Liver (tissue), 9 donors: Measurements from ENCODE around the gene SLC38A10. TPM values are rescaled to one million over a fixed set of nuclear protein-coding genes. Genes with fewer than 3 reads are reported as not detected.

ENCODE experiments used
- DNase-seq: peaks from one replicate; pipeline ENCODE4 v3.0.0-alpha.2; 2017; ENCODE audit warnings: low spot score
- H3K27ac ChIP-seq, 2 donors: one replicate each; pipeline ENCODE4 v1.7.0; 2013; ENCODE audit warnings: inconsistent platforms in 2 of 2, low read length in 2 of 2, control low read depth in 1 of 2, low read depth in 1 of 2, mild to moderate bottlenecking in 1 of 2
- H3K27me3 ChIP-seq, 4 donors: one replicate each; pipeline versions ENCODE4 v1.6.1 to v1.7.0; 2013; ENCODE audit warnings: low read length in 3 of 4, inconsistent platforms in 1 of 4, mild to moderate bottlenecking in 1 of 4, moderate library complexity in 1 of 4; ENCODE audit not compliant: control insufficient read depth in 4 of 4, insufficient read depth in 4 of 4
- H3K36me3 ChIP-seq, 4 donors: one replicate each; pipeline versions ENCODE4 v1.6.1 to v1.7.0; 2013; ENCODE audit warnings: low read length in 3 of 4, mild to moderate bottlenecking in 3 of 4, low read depth in 1 of 4, moderate library complexity in 1 of 4; ENCODE audit not compliant: control insufficient read depth in 4 of 4, insufficient read depth in 3 of 4
- H3K4me1 ChIP-seq, 4 donors: one replicate each; pipeline versions ENCODE4 v1.6.1 to v1.7.0; 2013; ENCODE audit warnings: low read length in 3 of 4, mild to moderate bottlenecking in 3 of 4, moderate library complexity in 1 of 4; ENCODE audit not compliant: control insufficient read depth in 4 of 4, insufficient read depth in 4 of 4
- H3K4me3 ChIP-seq, 3 donors: one replicate each; pipeline versions ENCODE4 v1.6.1 to v1.7.0; 2013; ENCODE audit warnings: low read length in 3 of 3, control low read depth in 1 of 3, low read depth in 1 of 3, mild to moderate bottlenecking in 1 of 3
- H3K9ac ChIP-seq, 2 donors: one replicate each; pipeline ENCODE4 v1.7.0; 2013; ENCODE audit warnings: low read length in 2 of 2, mild to moderate bottlenecking in 2 of 2, moderate library complexity in 2 of 2, control low read depth in 1 of 2, low read depth in 1 of 2
- H3K9me3 ChIP-seq, 4 donors: one replicate each; pipeline versions ENCODE4 v1.6.1 to v1.7.0; 2013; ENCODE audit warnings: low read length in 3 of 4; ENCODE audit not compliant: control insufficient read depth in 4 of 4
- CTCF ChIP-seq: fragments of 150-350 bp; IDR thresholded peaks from 2 replicates; pipeline ENCODE4 v1.5.1; 2017; ENCODE audit warnings: improper control_type of control experiment, low read depth, low read length; ENCODE audit not compliant: missing input control
- EGR1 ChIP-seq, 2 donors: IDR thresholded peaks; 2 replicates each; pipeline ENCODE4 v1.6.1; 2016 to 2018; ENCODE audit warnings: antibody characterized with exemption in 2 of 2, low read depth in 2 of 2
- FOXA1 ChIP-seq: IDR thresholded peaks from 2 replicates; pipeline ENCODE4 v1.6.1; 2016; ENCODE audit warnings: antibody characterized with exemption
- FOXA2 ChIP-seq: IDR thresholded peaks from 2 replicates; pipeline ENCODE4 v1.6.1; 2016; ENCODE audit warnings: antibody characterized with exemption
- GABPA ChIP-seq, 2 donors: IDR thresholded peaks in 1 of 2; conservative IDR thresholded peaks in 1 of 2; 2 replicates each; pipeline ENCODE4 v1.6.1; 2016; ENCODE audit warnings: antibody characterized with exemption in 2 of 2, mild to moderate bottlenecking in 1 of 2, moderate library complexity in 1 of 2
- JUND ChIP-seq, 2 donors: IDR thresholded peaks; 2 replicates each; pipeline ENCODE4 v1.6.1; 2016; ENCODE audit warnings: antibody characterized with exemption in 2 of 2
- MAX ChIP-seq: IDR thresholded peaks from 2 replicates; pipeline ENCODE4 v1.6.1; 2016; ENCODE audit warnings: antibody characterized with exemption
- REST ChIP-seq: IDR thresholded peaks from 2 replicates; pipeline ENCODE4 v1.6.1; 2016; ENCODE audit warnings: antibody characterized with exemption, mild to moderate bottlenecking
- RXRA ChIP-seq, 2 donors: IDR thresholded peaks; 2 replicates each; pipeline ENCODE4 v1.6.1; 2017 to 2018; ENCODE audit warnings: antibody characterized with exemption in 2 of 2, mild to moderate bottlenecking in 1 of 2
- SP1 ChIP-seq: IDR thresholded peaks from 2 replicates; pipeline ENCODE4 v1.6.1; 2018; ENCODE audit warnings: antibody characterized with exemption, mild to moderate bottlenecking
- YY1 ChIP-seq: IDR thresholded peaks from 2 replicates; pipeline ENCODE4 v1.6.1; 2016; ENCODE audit warnings: antibody characterized with exemption, mild to moderate bottlenecking
- ZBTB33 ChIP-seq: IDR thresholded peaks from 2 replicates; pipeline ENCODE4 v1.6.1; 2016; ENCODE audit warnings: antibody characterized with exemption
- WGBS: extraction: QIAGEN DNeasy Blood & Tissue Kit; methylation state at CpG from one replicate; pipeline ENCODE4 v1.1.7; 2013; 5-methylcytosine and 5-hydroxymethylcytosine counted together
- polyA plus RNA-seq, 2 donors: library from polyadenylated mRNA; stranded (reverse) in 1 of 2; unstranded in 1 of 2; fragments of 200-250 nt in 1 of 2; fragments of >200 nt in 1 of 2; fragmentation: Nextera tagmentation in 1 of 2; extraction: Ambion mirVana in 1 of 2; gene quantifications; one replicate each; pipeline versions ENCODE4 v1.2.1 to v1.2.3, GENCODE V29; 2013 to 2015
- total RNA-seq, 2 donors: library from RNA; depleted of rRNA; stranded (reverse); fragments of >200 nt; gene quantifications; one replicate each; pipeline ENCODE4 v1.2.3, GENCODE V29; 2014
- donor health status: healthy.
- donor health status: healthy.
- donor health status: healthy.
- donor health status: healthy.
- donor health status: healthy.

SLC38A10 gene
- total and polyA plus RNA-seq, 4 donors, result 29.3 to 117 (median 54.7) TPM

GRCh38 chr17:81210868-81211267 lies 84.2 kb downstream of the SLC38A10 start:
- 76% methylated on average over 14 of the region's 14 CpGs for WGBS
- no peak for DNase-seq
- no peaks in the 10 kb centered on the region for H3K36me3 ChIP-seq
- no peaks in the 10 kb centered on the region for H3K27me3 ChIP-seq
- H3K4me1 ChIP-seq, result no peaks in the 10 kb centered on the region
- H3K4me3 ChIP-seq, result no peak overlapping the region
- H3K9ac ChIP-seq, result no peak overlapping the region
- H3K27ac ChIP-seq, result no peak overlapping the region
- TF ChIP-seq GABPA (IDR thresholded peaks at IDR 0.05 in 1 of 2, conservative IDR thresholded peaks at IDR 0.05 in 1 of 2), result no peak
- no peak for TF ChIP-seq EGR1 (IDR thresholded peaks at IDR 0.05; ENCODE audit: low read depth in 2 of 2)
- no peak for TF ChIP-seq MAX
- TF ChIP-seq CTCF, result no peak
- no peak for TF ChIP-seq REST
- TF ChIP-seq JUND (IDR thresholded peaks at IDR 0.05), result no peak
- no peak for TF ChIP-seq RXRA (IDR thresholded peaks at IDR 0.05)
- TF ChIP-seq FOXA1, result no peak
- TF ChIP-seq YY1, result no peak
- H3K9me3 ChIP-seq, result no peaks in the 10 kb centered on the region

- TF ChIP-seq FOXA2, result no peak
- TF ChIP-seq ZBTB33, result no peak
- no peak for TF ChIP-seq RXRA (IDR thresholded peaks at IDR 0.05)
- TF ChIP-seq SP1, result no peak
- TF ChIP-seq CTCF, result no peak
- no peak for TF ChIP-seq GABPA (IDR thresholded peaks at IDR 0.05 in 1 of 2, conservative IDR thresholded peaks at IDR 0.05 in 1 of 2)
- TF ChIP-seq FOXA1, result no peak
- no peak for TF ChIP-seq JUND (IDR thresholded peaks at IDR 0.05)
- Histone ChIP-seq H3K4me3 (no peak overlapping the region), H3K36me3 (no peaks in the 10 kb centered on the region), H3K9ac (no peak overlapping the region), H3K9me3 (no peaks in the 10 kb centered on the region), H3K4me1 (no peaks in the 10 kb centered on the region), H3K27ac (no peak overlapping the region), H3K27me3 (no peaks in the 10 kb centered on the region)
- DNase-seq, result no peak
- WGBS, result 70% methylated on average over 10 of the region's 10 CpGs
Measured at GRCh38 chr17:81210466-81210865, 84.6 kb downstream of the SLC38A10 start.
